ENCODE data around the gene COL1A2. TPM values are rescaled to one million over a fixed set of nuclear protein-coding genes. Genes with fewer than 3 reads are reported as not detected.

Gene COL1A2
- total RNA-seq, 4 donors from 2014 or later, result 155 to 361 (median 232) TPM

GRCh38 chr7:94446308-94446707 lies 51.6 kb downstream of the COL1A2 start:
- ATAC-seq (ENCODE audit: low FRiP score) (no peak), DNase-seq (ENCODE audit: low spot score) (no peak)
- TF ChIP-seq CTCF (IDR thresholded peaks at IDR 0.05), result no peak

- peak in 1 of 3 donors; percentile 7 for TF ChIP-seq CTCF (IDR thresholded peaks at IDR 0.05)
- no peak for DNase-seq (ENCODE audit: low spot score)
- ATAC-seq (ENCODE audit: low FRiP score), result no peak
Observed at GRCh38 chr7:94449151-94449725, 54.5 kb downstream of the COL1A2 start.

GRCh38 chr7:94450044-94450697 lies 55.5 kb downstream of the COL1A2 start:
- no peak for DNase-seq (ENCODE audit: low spot score)
- TF ChIP-seq CTCF (IDR thresholded peaks at IDR 0.05), result no peak
- no peak for ATAC-seq (ENCODE audit: low FRiP score)

- DNase-seq (ENCODE audit: low spot score), result no peak
- ATAC-seq (ENCODE audit: low FRiP score), result no peak
- no peak for TF ChIP-seq CTCF (IDR thresholded peaks at IDR 0.05)
Observed at GRCh38 chr7:94451187-94451586, 56.5 kb downstream of the COL1A2 start.

GRCh38 chr7:94452239-94452638 lies 57.5 kb downstream of the COL1A2 start:
- no peak for ATAC-seq (ENCODE audit: low FRiP score)
- TF ChIP-seq CTCF (IDR thresholded peaks at IDR 0.05), result no peak
- no peak for DNase-seq (ENCODE audit: low spot score)

- no peak for TF ChIP-seq CTCF (IDR thresholded peaks at IDR 0.05)
- DNase-seq (ENCODE audit: low spot score) (no peak), ATAC-seq (ENCODE audit: low FRiP score) (no peak)
Observed at GRCh38 chr7:94453898-94454297, 59.2 kb downstream of the COL1A2 start.

GRCh38 chr7:94458041-94458440 lies 63.3 kb downstream of the COL1A2 start:
- no peak for ATAC-seq (ENCODE audit: low FRiP score)
- DNase-seq (ENCODE audit: low spot score), result no peak
- TF ChIP-seq CTCF (IDR thresholded peaks at IDR 0.05), result no peak

Data from omental fat pad (tissue), 4 donors.